KBM-7 (cell line): ENCODE data around the gene ATG16L2.

Experiments
- DNase-seq: peaks from one replicate; pipeline ENCODE4 v3.0.0-alpha.2; 2015
- in situ Hi-C: fragments of 300-500 bp; cut with MboI; formaldehyde crosslinking; loops from 2 replicates; pipeline ENCODE4 v1.14.3; 2020; ENCODE audit warnings: low sequenced_read_pairs, low pct_unique_long_range_greater_than_20kb, mixed read lengths

ATG16L2 gene

GRCh38 chr11:72814286-72815109 lies at the start of gene ATG16L2:
TSS of gene ATG16L2 (plus strand) at chr11:72814411. CDS start at chr11:72814446, 35 bp downstream.
- peak; percentile 89 for DNase-seq
- in situ Hi-C loops, result no loop called here

GRCh38 chr11:72764503-72764902 lies 49.7 kb upstream of the ATG16L2 start:
- DNase-seq, result no peak
- in situ Hi-C loops, result no loop called here

DNA sequence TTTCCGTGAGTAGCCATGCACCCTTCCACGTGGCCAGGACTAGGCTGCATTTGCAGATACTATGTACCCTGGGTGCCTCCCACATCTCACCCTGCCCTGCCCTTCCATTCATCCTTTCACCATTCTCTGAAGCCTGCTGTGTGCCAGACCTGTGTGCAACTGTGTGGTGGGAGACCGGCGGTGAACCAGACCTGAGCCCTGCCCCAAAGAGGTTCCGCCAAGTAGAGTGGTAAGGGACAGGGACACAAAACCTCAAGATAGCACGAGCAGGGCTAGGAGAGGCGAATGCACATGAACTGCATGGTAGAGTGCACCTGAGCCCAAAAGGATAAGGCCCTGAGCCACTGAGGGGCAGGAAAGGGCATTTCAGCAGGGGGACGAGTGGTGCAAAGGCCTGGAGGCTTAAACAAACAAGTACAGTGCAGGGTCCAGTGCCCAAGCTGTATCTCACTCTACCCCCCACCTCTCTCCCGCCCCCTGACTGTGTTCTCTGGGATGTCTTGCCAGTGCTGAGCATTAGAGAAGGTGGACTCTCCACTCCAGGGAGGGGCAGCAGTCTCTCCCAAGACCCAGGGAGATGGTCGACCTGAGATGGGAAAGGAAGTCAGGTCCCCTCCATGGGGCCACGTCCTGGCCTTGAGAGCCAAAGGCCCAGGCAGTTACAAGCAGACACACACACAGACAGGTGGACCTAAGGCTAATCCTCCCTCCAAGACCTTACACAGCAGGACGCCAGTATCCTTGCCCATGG lies 47.9 kb upstream of the ATG16L2 start:
- no peak for DNase-seq
- in situ Hi-C loops, result no loop called here

GRCh38 chr11:72767203-72768062 lies 46.8 kb upstream of the ATG16L2 start:
- DNase-seq, result no peak
- in situ Hi-C loops, result no loop called here

- DNase-seq, result no peak
- in situ Hi-C loops, result no loop called here
Observed at GRCh38 chr11:72768581-72768980, 45.6 kb upstream of the ATG16L2 start.

- in situ Hi-C loops, result no loop called here
- DNase-seq, result no peak
Observed at GRCh38 chr11:72769680-72770079, 44.5 kb upstream of the ATG16L2 start.

- in situ Hi-C loops, result no loop called here
- no peak for DNase-seq
Observed at GRCh38 chr11:72770799-72771198, 43.4 kb upstream of the ATG16L2 start.

DNA sequence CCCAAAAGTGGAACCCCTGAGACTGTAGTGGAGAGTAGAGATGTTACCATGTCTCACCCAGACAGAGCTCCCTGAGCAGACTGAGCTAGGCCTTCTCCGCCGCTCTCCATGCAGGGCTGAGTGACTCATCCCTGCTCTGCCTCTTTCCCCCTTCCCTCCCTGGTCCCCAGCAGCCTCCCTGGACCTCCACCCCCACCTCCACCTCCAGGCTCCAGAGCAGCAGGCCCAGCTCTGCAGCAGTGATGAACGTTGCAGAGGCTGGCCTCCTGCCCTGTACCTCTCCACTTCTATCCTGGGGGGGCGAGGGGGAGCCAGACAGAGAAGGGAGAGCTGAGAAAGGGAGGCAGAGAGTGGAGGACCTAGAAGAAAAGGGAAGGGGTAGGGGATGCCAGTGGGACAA lies 42.7 kb upstream of the ATG16L2 start:
- DNase-seq, result no peak
- in situ Hi-C loops, result no loop called here

DNA sequence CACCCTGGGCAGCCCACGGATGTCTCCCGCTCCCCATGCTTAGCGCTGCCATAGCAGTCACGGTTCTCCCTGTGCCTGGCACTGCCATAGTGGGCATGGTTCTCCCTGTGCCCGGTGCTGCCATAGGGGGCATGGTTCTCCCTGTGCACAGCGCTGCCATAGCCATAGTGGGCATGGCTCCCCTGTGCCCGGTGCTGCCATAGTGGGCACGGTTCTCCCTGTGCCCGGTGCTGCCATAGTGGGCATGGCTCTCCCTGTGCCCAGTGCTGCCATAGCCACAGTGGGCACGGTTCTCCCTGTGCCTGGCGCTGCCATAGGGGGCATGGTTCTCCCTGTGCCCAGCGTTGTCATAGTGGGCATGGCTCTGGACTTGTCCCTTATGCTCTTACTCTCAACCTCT lies 42.2 kb upstream of the ATG16L2 start:
- no peak for DNase-seq
- in situ Hi-C loops, result no loop called here

- no peak for DNase-seq
- in situ Hi-C loops, result no loop called here
Observed at GRCh38 chr11:72773291-72773690, 40.9 kb upstream of the ATG16L2 start.

DNA sequence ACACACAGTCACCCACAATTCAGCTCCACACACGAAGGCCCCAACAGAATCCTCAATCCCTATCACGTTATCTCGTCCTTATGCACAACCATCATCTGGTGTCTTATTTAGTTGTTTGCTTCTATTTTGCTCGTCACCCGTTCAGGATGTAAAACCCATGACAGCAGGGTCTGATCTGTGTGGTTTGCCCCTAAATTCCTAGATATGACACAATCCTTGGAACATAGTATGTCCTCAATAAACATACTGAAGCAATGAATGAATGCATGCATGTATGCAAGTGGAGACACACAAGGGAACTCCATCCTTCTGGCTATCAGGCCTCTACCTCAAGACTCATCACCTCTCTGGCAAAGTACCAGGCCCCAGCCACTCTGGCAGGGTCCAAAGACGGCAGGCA lies 40.5 kb upstream of the ATG16L2 start:
- in situ Hi-C loops, result no loop called here
- DNase-seq, result no peak

GRCh38 chr11:72774499-72774898 lies 39.7 kb upstream of the ATG16L2 start:
- in situ Hi-C loops, result no loop called here

GRCh38 chr11:72775288-72776110 lies 38.7 kb upstream of the ATG16L2 start:
- in situ Hi-C loops, result no loop called here
- no peak for DNase-seq

More at GRCh38 chr11:72774499-72774898, 39.7 kb upstream of the ATG16L2 start:
- DNase-seq, result no peak

- in situ Hi-C loops, result no loop called here
- no peak for DNase-seq
Observed at GRCh38 chr11:72776117-72776843, 37.9 kb upstream of the ATG16L2 start.

DNA sequence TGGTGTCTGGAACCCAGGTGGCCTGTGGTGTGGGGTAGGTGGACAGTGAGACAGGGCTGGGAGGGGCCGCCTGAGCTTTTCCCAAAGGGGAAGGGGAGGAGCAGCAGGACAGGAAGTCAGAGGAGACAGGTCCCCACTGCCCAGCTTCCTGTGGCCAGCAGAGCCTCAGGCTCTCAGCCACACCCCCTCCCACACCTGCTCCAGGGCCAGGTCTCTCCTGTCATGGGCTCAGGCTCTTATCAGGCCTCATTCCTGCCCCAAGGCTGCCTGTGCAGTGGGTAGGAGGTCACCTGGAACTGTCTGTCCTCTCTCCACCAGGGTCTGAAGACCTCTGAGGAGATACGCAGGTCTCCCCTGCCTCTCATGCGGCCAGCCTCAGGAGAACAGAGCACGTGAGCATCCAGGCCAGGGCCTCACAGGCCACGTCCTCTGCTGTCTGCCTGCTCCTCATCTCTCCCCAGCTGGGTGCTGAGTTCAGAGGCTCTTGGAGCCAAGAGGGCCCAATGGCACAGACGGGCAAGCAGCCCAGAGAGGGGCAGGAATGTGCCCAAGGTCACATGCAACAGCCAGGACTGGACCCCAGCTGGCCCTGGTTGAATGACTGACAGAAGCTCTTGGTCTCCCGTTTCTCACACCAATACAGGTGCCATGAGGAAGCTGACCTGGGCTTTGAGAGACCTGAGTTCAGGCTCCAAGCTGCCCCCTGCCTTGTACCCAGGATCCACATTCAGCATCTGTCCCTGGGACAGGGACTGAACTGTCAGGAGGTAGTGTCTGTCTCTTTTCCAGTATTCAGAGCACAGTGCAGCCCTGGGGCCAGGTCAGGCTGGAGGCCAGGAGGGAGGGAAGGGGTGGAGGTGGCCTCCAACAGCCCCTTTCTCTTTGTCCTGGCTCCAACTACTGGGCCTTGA lies 37.1 kb upstream of the ATG16L2 start:
- DNase-seq, result no peak

GRCh38 chr11:72777755-72778278 lies 36.4 kb upstream of the ATG16L2 start:
- in situ Hi-C loops, result no loop called here
- no peak for DNase-seq

More for the DNA sequence above, 37.1 kb upstream of the ATG16L2 start:
- in situ Hi-C loops, result no loop called here
